ENCODE measurements around the gene STIM1. TPM values are rescaled to one million over a fixed set of nuclear protein-coding genes. Genes with fewer than 3 reads are reported as not detected.

The STIM1 gene
- total RNA-seq, 1 experiment from 2014 or later: 18.0 TPM

GRCh38 chr11:3911908-3912505 is 56.5 kb downstream of the STIM1 start (continued):
- TF ChIP-seq PREB (CRISPR knock-in tag; IDR thresholded peaks at IDR 0.05; ENCODE audit: borderline replicate concordance): no peak
- no peak for TF ChIP-seq RELA (CRISPR knock-in tag; IDR thresholded peaks at IDR 0.05; ENCODE audit: borderline replicate concordance)
- no peak for TF ChIP-seq NFATC4 (CRISPR knock-in tag; IDR thresholded peaks at IDR 0.05)
- no peak for TF ChIP-seq JAZF1 (CRISPR knock-in tag; IDR thresholded peaks at IDR 0.05)

- no peak overlapping the region for H3K27ac Mint-ChIP-seq
- ATAC-seq: no peak
- no peaks in the 10 kb centered on the region for H3K36me3 Mint-ChIP-seq
- no peak for DNase-seq (ENCODE audit: low spot score)
- H3K9me3 Mint-ChIP-seq: no peaks in the 10 kb centered on the region
- ChIA-PET POLR2A (no interaction called here), CTCF (interaction anchor here (1.2 kb wide), 1 partner anchor 65 kb away, joined by 4 read pairs; no protein-coding TSS in a partner anchor)
- no peaks in the 10 kb centered on the region for H3K4me1 Mint-ChIP-seq
- no peak overlapping the region for H3K4me3 Mint-ChIP-seq
- TF ChIP-seq FOXK1 (CRISPR knock-in tag; IDR thresholded peaks at IDR 0.05) (no peak), SOX15 (CRISPR knock-in tag; IDR thresholded peaks at IDR 0.05) (no peak), ELF4 (CRISPR knock-in tag; IDR thresholded peaks at IDR 0.05; ENCODE audit: low read depth) (no peak), ZNF219 (CRISPR knock-in tag; IDR thresholded peaks at IDR 0.05; ENCODE audit: borderline replicate concordance) (no peak), OVOL2 (CRISPR knock-in tag; IDR thresholded peaks at IDR 0.05; ENCODE audit: borderline replicate concordance) (no peak), GABPB1 (CRISPR knock-in tag; IDR thresholded peaks at IDR 0.05) (peak; percentile 30; the same call in 1 of the 2 replicates)
- H3K27me3 Mint-ChIP-seq (ENCODE audit: low read depth): no peaks in the 10 kb centered on the region
Observed at GRCh38 chr11:3913921-3914320, 58.5 kb downstream of the STIM1 start.

GRCh38 chr11:3914805-3915204 is 59.3 kb downstream of the STIM1 start:
- ChIA-PET CTCF (interaction anchor here (0.6 to 1.2 kb wide), 2 partner anchors 64 to 66 kb away, joined by 3 to 4 read pairs; no protein-coding TSS in a partner anchor), POLR2A (no interaction called here)
- Mint-ChIP-seq H3K36me3 (no peaks in the 10 kb centered on the region), H3K27me3 (ENCODE audit: low read depth) (no peaks in the 10 kb centered on the region), H3K4me3 (no peak overlapping the region), H3K9me3 (no peaks in the 10 kb centered on the region), H3K4me1 (no peaks in the 10 kb centered on the region), H3K27ac (no peak overlapping the region)
- no peak for ATAC-seq
- DNase-seq (ENCODE audit: low spot score): no peak
- TF ChIP-seq ZNF423 (CRISPR knock-in tag; IDR thresholded peaks at IDR 0.05) (no peak), NFATC4 (CRISPR knock-in tag; IDR thresholded peaks at IDR 0.05) (no peak), ZNF532 (CRISPR knock-in tag; IDR thresholded peaks at IDR 0.05; ENCODE audit: borderline replicate concordance) (no peak), ATF3 (CRISPR knock-in tag; conservative IDR thresholded peaks at IDR 0.05) (no peak), GRHL2 (CRISPR knock-in tag; IDR thresholded peaks at IDR 0.05; ENCODE audit: insufficient replicate concordance, severe bottlenecking) (no peak), IRF2 (CRISPR knock-in tag; IDR thresholded peaks at IDR 0.05; ENCODE audit: borderline replicate concordance, low read depth) (no peak), FOXP4 (CRISPR knock-in tag; IDR thresholded peaks at IDR 0.05) (no peak), GTF2I (CRISPR knock-in tag; conservative IDR thresholded peaks at IDR 0.05) (no peak), ETV6 (CRISPR knock-in tag; IDR thresholded peaks at IDR 0.05) (no peak), ZNF232 (CRISPR knock-in tag; IDR thresholded peaks at IDR 0.05) (no peak)

Measured in WTC11 (cell line).